Osteoblast (primary cell): ENCODE results near the gene UGT1A3. TPM values are rescaled to one million over a fixed set of nuclear protein-coding genes. Genes with fewer than 3 reads are reported as not detected.
A peak's percentile ranks its signal among the peaks of the same experiment; 100 is the strongest.

Experiments used
- DNase-seq: peaks from one replicate; pipeline ENCODE4 v3.0.0; 2011; ENCODE audit warnings: low spot score, mixed read lengths; ENCODE audit not compliant: insufficient read length; ENCODE audit errors: missing footprints
- H2AFZ ChIP-seq: 2 replicates; pipeline ENCODE4 v1.6.0; 2011; ENCODE audit warnings: mild to moderate bottlenecking, low read length
- H3K27ac ChIP-seq: 2 replicates; pipeline ENCODE4 v1.5.1; 2011; ENCODE audit warnings: mild to moderate bottlenecking, low read depth, low read length, moderate library complexity
- H3K27me3 ChIP-seq: 2 replicates; pipeline ENCODE4 v1.6.0; 2012; ENCODE audit warnings: mild to moderate bottlenecking, control low read depth, inconsistent platforms, low read length, moderate library complexity; ENCODE audit not compliant: insufficient read depth
- H3K36me3 ChIP-seq: 2 replicates; pipeline ENCODE4 v1.5.1; 2011; ENCODE audit warnings: mild to moderate bottlenecking, low read length, control low read depth, moderate library complexity; ENCODE audit not compliant: insufficient read depth
- H3K4me1 ChIP-seq: 2 replicates; pipeline ENCODE4 v1.5.1; 2011; ENCODE audit warnings: mild to moderate bottlenecking, low read length, control low read depth, moderate library complexity; ENCODE audit not compliant: insufficient read depth
- H3K4me2 ChIP-seq: 2 replicates; pipeline ENCODE4 v1.6.0; 2011; ENCODE audit warnings: mild to moderate bottlenecking, low read length; ENCODE audit not compliant: insufficient read depth
- H3K4me3 ChIP-seq: fragments of 200-600 bp; sonication (generic); 3 replicates; pipeline ENCODE4 v1.5.1; 2012; ENCODE audit warnings: mild to moderate bottlenecking, low read length, inconsistent platforms; ENCODE audit not compliant: insufficient read depth
- H3K79me2 ChIP-seq: 2 replicates; pipeline ENCODE4 v1.6.0; 2012; ENCODE audit warnings: mild to moderate bottlenecking, low read length, control low read depth, inconsistent platforms; ENCODE audit not compliant: insufficient read depth
- H3K9me3 ChIP-seq: 2 replicates; pipeline ENCODE4 v1.5.1; 2011; ENCODE audit warnings: low read depth, low read length, control low read depth
- H4K20me1 ChIP-seq: 2 replicates; pipeline ENCODE4 v1.6.0; 2012; ENCODE audit warnings: mild to moderate bottlenecking, low read length, control low read depth; ENCODE audit not compliant: insufficient read depth
- CTCF ChIP-seq: IDR thresholded peaks from 2 replicates; pipeline ENCODE4 v1.5.1; 2011; ENCODE audit warnings: mild to moderate bottlenecking, low read depth, low read length, moderate library complexity; ENCODE audit errors: extremely low read depth
- total RNA-seq: library from RNA; depleted of rRNA; stranded (reverse); fragments of >200 nt; gene quantifications from 2 replicates; pipeline ENCODE4 v1.2.3, GENCODE V29; 2012

The UGT1A3 gene
- total RNA-seq, 1 donor = not detected

GRCh38 chr2:233796254-233796653 is 67.4 kb downstream of the UGT1A3 start:
- H3K4me1 ChIP-seq = no peaks in the 10 kb centered on the region
- peak; percentile 29 for DNase-seq
- no peak overlapping the region for H3K27ac ChIP-seq
- H3K79me2 ChIP-seq = no peaks in the 10 kb centered on the region
- no peak overlapping the region for H3K4me2 ChIP-seq
- H3K4me3 ChIP-seq = no peak overlapping the region
- H2AFZ ChIP-seq = no peak overlapping the region
- no peaks in the 10 kb centered on the region for H4K20me1 ChIP-seq
- no peaks in the 10 kb centered on the region for H3K36me3 ChIP-seq
- H3K27me3 ChIP-seq = no peaks in the 10 kb centered on the region
- no peak for TF ChIP-seq CTCF
- H3K9me3 ChIP-seq = no peaks in the 10 kb centered on the region

GRCh38 chr2:233798335-233799086 is 69.7 kb downstream of the UGT1A3 start:
- no peak overlapping the region for H3K27ac ChIP-seq
- no peak overlapping the region for H3K4me2 ChIP-seq
- H3K27me3 ChIP-seq = peaks cover 5% of the 10 kb centered on the region
- no peaks in the 10 kb centered on the region for H3K4me1 ChIP-seq
- no peaks in the 10 kb centered on the region for H4K20me1 ChIP-seq
- no peaks in the 10 kb centered on the region for H3K36me3 ChIP-seq
- no peaks in the 10 kb centered on the region for H3K79me2 ChIP-seq
- no peaks in the 10 kb centered on the region for H3K9me3 ChIP-seq
- no peak for TF ChIP-seq CTCF
- DNase-seq = peak; percentile 49
- H2AFZ ChIP-seq = no peak overlapping the region
- no peak overlapping the region for H3K4me3 ChIP-seq

DNA sequence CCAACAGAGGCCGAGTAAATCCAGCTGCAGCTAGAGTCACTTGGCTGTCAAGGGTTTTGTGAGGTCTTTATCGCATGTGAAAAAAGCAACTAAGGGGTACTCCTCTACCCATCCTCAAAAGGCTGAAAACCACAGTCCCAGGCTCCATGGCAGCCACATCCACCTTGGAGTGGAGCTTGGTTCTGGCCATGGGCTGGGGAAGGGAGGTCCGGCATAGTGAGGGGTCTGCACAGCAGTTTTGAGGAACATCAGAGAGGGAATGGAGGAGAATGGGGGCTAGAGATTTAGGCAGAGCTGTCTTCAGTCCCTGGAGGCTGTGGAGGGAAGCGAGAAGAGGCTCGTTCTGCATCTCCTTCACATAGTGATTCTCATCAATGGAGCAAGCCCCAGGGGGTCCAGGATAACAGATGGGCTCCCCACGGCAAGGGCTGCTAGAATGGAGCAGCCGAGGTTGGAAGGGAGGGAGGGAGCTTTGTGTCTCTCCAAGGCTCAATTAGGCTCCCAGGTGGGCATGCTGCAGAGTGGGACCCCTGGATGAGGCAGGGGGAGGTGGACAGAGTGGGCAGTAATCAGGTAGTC is 70.3 kb downstream of the UGT1A3 start:
- no peaks in the 10 kb centered on the region for H3K36me3 ChIP-seq
- no peak overlapping the region for H3K4me3 ChIP-seq
- no peaks in the 10 kb centered on the region for H3K79me2 ChIP-seq
- no peak for TF ChIP-seq CTCF
- no peak overlapping the region for H3K4me2 ChIP-seq
- peak; percentile 14 for DNase-seq
- H3K9me3 ChIP-seq = no peaks in the 10 kb centered on the region
- H2AFZ ChIP-seq = no peak overlapping the region
- no peaks in the 10 kb centered on the region for H3K4me1 ChIP-seq
- no peak overlapping the region for H3K27ac ChIP-seq
- peaks cover 5% of the 10 kb centered on the region for H3K27me3 ChIP-seq
- no peaks in the 10 kb centered on the region for H4K20me1 ChIP-seq

GRCh38 chr2:233799716-233800115 is 70.9 kb downstream of the UGT1A3 start:
- H3K9me3 ChIP-seq = no peaks in the 10 kb centered on the region
- no peak overlapping the region for H3K4me2 ChIP-seq
- no peaks in the 10 kb centered on the region for H4K20me1 ChIP-seq
- no peaks in the 10 kb centered on the region for H3K36me3 ChIP-seq
- H3K4me3 ChIP-seq = no peak overlapping the region
- peak; percentile 36 for DNase-seq
- H3K27ac ChIP-seq = no peak overlapping the region
- no peak overlapping the region for H2AFZ ChIP-seq
- H3K79me2 ChIP-seq = no peaks in the 10 kb centered on the region
- TF ChIP-seq CTCF = no peak
- H3K27me3 ChIP-seq = peaks cover 6% of the 10 kb centered on the region
- no peaks in the 10 kb centered on the region for H3K4me1 ChIP-seq
